Stimulated activated CD8-positive, alpha-beta memory T cell treated with anti-CD3 and anti-CD28 coated beads, Interleukin-7, amount 100 ng/mL, for 1 hour (primary cell): ENCODE measurements around the gene ACER3.
"Not testable (repeated sequence)": the region's sequence is repeated elsewhere in the genome, so short reads cannot be mapped to it uniquely, and the experiment has no call there.

Experiments
- DNase-seq, 2 donors: peaks; one replicate each; pipeline ENCODE4 v3.0.0-alpha.2; 2020; ENCODE audit warnings: low read depth in 2 of 2

ACER3 gene

GRCh38 chr11:76995081-76995576, 134.4 kb downstream of the ACER3 start:
- no peak for DNase-seq

- no peak for DNase-seq
These were observed 136.8 kb downstream of the ACER3 start for GRCh38 chr11:76997512-76997911.

- no peak for DNase-seq
These were observed 138.9 kb downstream of the ACER3 start for GRCh38 chr11:76999597-76999996.

DNA sequence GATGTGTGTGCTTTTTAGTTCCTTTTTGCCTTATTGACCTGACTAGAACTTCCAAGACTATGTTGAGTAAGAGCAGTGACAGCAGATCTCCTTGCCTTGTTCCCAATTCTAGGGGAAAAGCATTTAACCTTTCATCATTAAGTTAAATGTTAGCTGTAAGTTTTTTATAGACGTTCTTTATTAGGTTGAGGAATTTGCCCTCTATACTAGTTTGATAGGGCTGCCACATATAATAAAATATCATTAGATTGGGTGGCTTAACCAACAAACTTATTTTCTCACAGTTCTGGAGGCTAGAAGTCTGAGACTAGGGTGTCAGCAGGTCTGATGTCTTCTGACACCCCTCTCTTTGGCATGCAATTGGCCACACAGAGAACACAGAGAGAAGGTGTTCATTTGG, 140.9 kb downstream of the ACER3 start:
- no peak for DNase-seq

DNA sequence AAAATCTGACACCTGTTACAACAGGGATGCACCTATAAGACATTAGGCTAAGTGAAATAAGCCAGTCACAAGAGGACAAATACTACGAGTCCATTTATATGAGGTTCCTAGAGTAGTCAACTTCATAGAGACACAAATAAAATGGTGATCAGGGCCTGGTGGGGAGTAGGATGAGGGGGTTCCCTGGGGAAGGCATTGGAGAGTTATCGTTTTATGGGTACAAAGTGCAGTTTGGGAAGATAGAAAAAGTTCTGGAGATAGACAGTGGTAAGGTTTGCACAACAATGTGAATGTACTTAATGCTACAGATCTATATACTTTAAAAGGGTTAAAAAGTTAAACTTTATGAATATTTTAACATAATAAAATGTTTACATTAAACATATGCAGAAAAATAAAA, 142.1 kb downstream of the ACER3 start:
- DNase-seq, result no peak

GRCh38 chr11:77003963-77004362, 143.2 kb downstream of the ACER3 start:
- DNase-seq, result no peak

- no peak for DNase-seq
These were observed 148.9 kb downstream of the ACER3 start for GRCh38 chr11:77009533-77010160.

- DNase-seq, result no peak
These were observed 154.0 kb downstream of the ACER3 start for GRCh38 chr11:77014669-77015068.

DNA sequence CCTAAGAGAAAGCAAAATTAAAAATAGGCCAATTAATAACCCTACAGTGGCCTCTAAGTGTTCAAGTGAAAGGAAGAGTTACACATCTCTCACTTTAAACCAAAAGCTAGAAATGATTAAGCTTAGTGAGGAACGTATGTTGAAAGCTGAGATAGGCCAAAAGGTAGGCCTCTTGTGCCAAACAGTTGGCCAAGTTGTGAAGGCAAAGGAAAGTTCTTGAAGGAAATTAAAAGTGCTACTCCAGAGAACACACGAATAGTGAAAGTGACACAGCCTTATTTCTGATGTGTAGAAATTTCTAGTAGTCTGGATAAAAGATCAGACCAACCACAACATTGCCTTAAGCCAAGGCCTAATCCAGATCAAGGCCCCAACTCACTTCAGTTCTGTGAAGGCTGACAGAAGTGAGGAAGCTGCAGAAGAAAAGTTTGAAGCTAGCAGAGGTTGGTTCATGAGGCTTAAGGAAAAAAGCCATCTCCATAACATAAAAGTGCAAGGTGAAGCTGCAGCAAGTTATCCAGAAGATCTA, 157.7 kb downstream of the ACER3 start:
- not testable (repeated sequence) for DNase-seq

- no peak for DNase-seq
These were observed 159.4 kb downstream of the ACER3 start for GRCh38 chr11:77019976-77020595.

- DNase-seq, result no peak
These were observed 160.0 kb downstream of the ACER3 start for GRCh38 chr11:77020734-77021133.

DNA sequence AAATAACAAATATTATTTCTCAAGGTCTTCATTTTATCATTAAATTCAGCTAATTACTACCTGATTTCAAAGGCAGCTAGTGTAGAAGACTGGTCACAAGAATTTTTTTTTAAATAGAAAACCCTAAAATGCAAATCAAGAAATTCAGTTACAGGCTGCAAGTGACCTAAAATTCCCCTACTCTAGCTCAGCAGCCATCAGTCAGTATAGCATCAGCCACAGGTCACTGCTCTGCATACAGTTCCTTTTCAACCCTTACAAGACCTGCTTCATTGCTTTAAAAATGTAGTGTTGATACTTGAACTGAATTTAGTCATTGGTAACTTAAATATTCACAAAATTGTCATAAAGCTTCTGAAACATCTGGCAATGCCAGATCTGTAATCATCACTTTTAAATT, 164.0 kb downstream of the ACER3 start:
- DNase-seq, result no peak

GRCh38 chr11:77026221-77026620, 165.5 kb downstream of the ACER3 start:
- DNase-seq, result no peak

GRCh38 chr11:77026743-77027142, 166.0 kb downstream of the ACER3 start:
- no peak for DNase-seq

- no peak for DNase-seq
These were observed 166.6 kb downstream of the ACER3 start for GRCh38 chr11:77027275-77027674.

DNA sequence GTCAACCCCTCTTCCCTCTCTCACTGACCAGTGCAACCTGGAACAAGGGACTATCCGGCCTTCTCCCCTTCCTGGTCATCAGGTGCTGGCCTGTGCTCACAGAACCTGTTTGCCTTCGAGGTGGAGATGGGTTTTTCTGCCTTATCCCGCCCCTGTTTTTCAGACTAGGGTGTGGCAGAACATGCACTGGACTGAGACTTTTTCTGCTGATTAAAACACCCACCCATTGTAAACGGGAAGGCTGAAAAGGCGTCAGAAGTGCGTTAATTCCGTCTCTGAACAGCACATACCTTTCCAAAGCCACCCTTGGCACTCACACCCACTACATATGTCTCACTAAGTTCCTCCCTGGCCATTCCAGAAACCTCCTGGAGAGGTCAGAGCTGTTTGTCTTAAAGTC, 169.1 kb downstream of the ACER3 start:
- no peak for DNase-seq

- DNase-seq, result no peak
These were observed 170.2 kb downstream of the ACER3 start for GRCh38 chr11:77030834-77031414.

DNA sequence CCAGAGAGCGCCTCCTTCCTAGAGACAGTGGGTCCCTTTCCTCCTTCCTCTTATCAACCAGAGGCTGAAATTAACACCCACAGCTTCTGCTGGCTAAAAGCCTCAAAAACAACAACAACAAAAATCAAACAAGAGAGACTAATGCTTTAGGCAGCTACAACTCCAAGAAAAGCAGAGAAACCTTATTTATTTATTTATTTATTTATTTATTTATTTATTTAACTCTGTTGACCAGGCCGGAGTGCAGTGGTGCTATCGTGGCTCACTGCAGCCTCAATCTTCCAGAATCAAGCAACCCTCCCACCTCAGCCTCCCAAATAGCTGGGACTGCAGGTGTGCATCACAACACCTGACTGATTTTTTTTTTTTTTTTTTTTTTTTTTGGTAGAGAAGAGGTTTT, 170.9 kb downstream of the ACER3 start:
- no peak for DNase-seq

- no peak for DNase-seq
These were observed 174.3 kb downstream of the ACER3 start for GRCh38 chr11:77035039-77035438.

DNA sequence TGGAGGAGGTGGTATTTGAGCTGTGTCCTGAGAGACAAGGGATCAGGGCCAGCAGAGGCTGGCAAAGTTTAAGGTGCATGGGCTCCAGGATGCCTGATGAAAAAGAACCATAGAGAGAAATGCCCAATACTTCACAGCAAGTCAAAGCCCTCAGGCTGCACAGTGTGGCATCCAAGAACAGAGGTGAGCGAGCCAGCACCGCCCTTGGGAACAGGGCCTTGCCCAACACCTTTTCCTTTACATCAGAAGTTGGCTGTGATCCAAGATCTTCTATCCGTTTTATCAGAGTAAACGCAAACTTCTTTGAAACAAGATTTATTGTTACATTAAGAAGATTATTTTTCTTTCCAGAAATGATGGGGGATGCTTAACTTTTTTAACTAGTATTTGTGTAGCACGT, 174.9 kb downstream of the ACER3 start:
- no peak for DNase-seq

DNA sequence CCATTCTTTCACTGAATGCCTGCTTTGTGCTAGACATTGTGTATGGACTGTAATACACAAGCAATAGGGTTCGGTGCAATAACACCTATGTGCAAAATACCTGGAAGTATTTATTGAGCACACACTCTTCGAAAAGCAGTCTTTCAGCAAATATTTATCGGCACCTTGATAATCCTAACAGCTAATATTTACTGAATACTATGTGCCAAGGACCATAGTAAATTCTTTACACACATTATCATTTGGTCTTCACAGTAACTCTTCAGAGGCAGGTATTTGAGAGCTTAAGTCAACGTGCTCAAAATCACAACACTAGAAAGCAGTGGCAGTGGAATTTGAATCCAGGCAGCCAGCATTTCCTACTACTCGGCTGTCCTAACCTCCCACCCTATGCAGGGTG, 175.7 kb downstream of the ACER3 start:
- DNase-seq, result no peak

- no peak for DNase-seq
These were observed 176.3 kb downstream of the ACER3 start for GRCh38 chr11:77037057-77037456.
